ENCODE measurements around the gene RPS6KA2. TPM values are rescaled to one million over a fixed set of nuclear protein-coding genes. Genes with fewer than 3 reads are reported as not detected.

Gene RPS6KA2
- total RNA-seq, 1 experiment from 2014 or later: 18.5 TPM

- no peak overlapping the region for H3K4me2 ChIP-seq
- H3K4me3 ChIP-seq: no peak overlapping the region
- POLR2A ChIA-PET (ENCODE audit: unreplicated experiment): no interaction called here
- CTCF ChIA-PET: interaction anchor here (0.7 kb wide), 1 partner anchor 28 kb away, joined by 5 read pairs; no protein-coding TSS in a partner anchor
- no peaks in the 10 kb centered on the region for H3K9me2 ChIP-seq (ENCODE audit: insufficient read depth)
- H3K4me1 ChIP-seq (replicated peaks; ENCODE audit: insufficient read depth): no peaks in the 10 kb centered on the region
- DNase-seq: no peak
- no peaks in the 10 kb centered on the region for H3K9me3 ChIP-seq (ENCODE audit: insufficient read depth, low read depth)
- intact Hi-C loops (cut with micrococcal nuclease; ENCODE audit: unreplicated experiment): no loop called here
- BruUV-seq (replicated peaks): no TSS peak
- no peaks in the 10 kb centered on the region for H3K36me3 ChIP-seq (ENCODE audit: low read depth)
- peaks cover 5% of the 10 kb centered on the region; the same call in 1 of the 2 replicates for H4K20me1 ChIP-seq (ENCODE audit: insufficient read depth)
- no peaks in the 10 kb centered on the region for H3F3A ChIP-seq (ENCODE audit: insufficient read depth, low read depth)
- no peak overlapping the region for H3K27ac ChIP-seq
- TF ChIP-seq EZH2 (IDR thresholded peaks at IDR 0.05; ENCODE audit: low read depth) (no peak), CTCF (conservative IDR thresholded peaks at IDR 0.05) (no peak)
- H3K79me2 ChIP-seq (ENCODE audit: low read depth): no peaks in the 10 kb centered on the region
- no peak overlapping the region for H2AFZ ChIP-seq
- H3K27me3 ChIP-seq (ENCODE audit: insufficient read depth, low read depth): no peaks in the 10 kb centered on the region
Observed at GRCh38 chr6:166584853-166585429, 42.1 kb downstream of the RPS6KA2 start.

GRCh38 chr6:166584155-166584554, 42.9 kb downstream of the RPS6KA2 start:
- POLR2A ChIA-PET (ENCODE audit: unreplicated experiment): no interaction called here
- TF ChIP-seq CTCF (conservative IDR thresholded peaks at IDR 0.05) (no peak), EZH2 (IDR thresholded peaks at IDR 0.05; ENCODE audit: low read depth) (no peak)
- Histone ChIP-seq H3K4me1 (replicated peaks; ENCODE audit: insufficient read depth) (no peaks in the 10 kb centered on the region), H3K27me3 (ENCODE audit: insufficient read depth, low read depth) (no peaks in the 10 kb centered on the region), H3K9me2 (ENCODE audit: insufficient read depth) (no peaks in the 10 kb centered on the region), H2AFZ (no peak overlapping the region), H4K20me1 (ENCODE audit: insufficient read depth) (no peaks in the 10 kb centered on the region), H3K4me2 (no peak overlapping the region), H3K27ac (no peak overlapping the region), H3K9me3 (ENCODE audit: insufficient read depth, low read depth) (no peaks in the 10 kb centered on the region), H3K79me2 (ENCODE audit: low read depth) (no peaks in the 10 kb centered on the region), H3K36me3 (ENCODE audit: low read depth) (no peaks in the 10 kb centered on the region), H3K4me3 (no peak overlapping the region), H3F3A (ENCODE audit: insufficient read depth, low read depth) (no peaks in the 10 kb centered on the region)
- no peak for DNase-seq
- BruUV-seq (replicated peaks): no TSS peak
- intact Hi-C loops (cut with micrococcal nuclease; ENCODE audit: unreplicated experiment): no loop called here
- CTCF ChIA-PET: no interaction called here

- H3K4me3 ChIP-seq: no peak overlapping the region
- no peak overlapping the region for H2AFZ ChIP-seq
- H3K9me2 ChIP-seq (ENCODE audit: insufficient read depth): no peaks in the 10 kb centered on the region
- intact Hi-C loops (cut with micrococcal nuclease; ENCODE audit: unreplicated experiment): no loop called here
- ChIA-PET CTCF (no interaction called here), POLR2A (ENCODE audit: unreplicated experiment) (no interaction called here)
- H3K4me2 ChIP-seq: no peak overlapping the region
- H3K79me2 ChIP-seq (ENCODE audit: low read depth): no peaks in the 10 kb centered on the region
- H3F3A ChIP-seq (ENCODE audit: insufficient read depth, low read depth): no peaks in the 10 kb centered on the region
- no peaks in the 10 kb centered on the region for H3K9me3 ChIP-seq (ENCODE audit: insufficient read depth, low read depth)
- no peaks in the 10 kb centered on the region for H4K20me1 ChIP-seq (ENCODE audit: insufficient read depth)
- TF ChIP-seq CTCF (conservative IDR thresholded peaks at IDR 0.05) (no peak), EZH2 (IDR thresholded peaks at IDR 0.05; ENCODE audit: low read depth) (no peak)
- no peaks in the 10 kb centered on the region for H3K4me1 ChIP-seq (replicated peaks; ENCODE audit: insufficient read depth)
- DNase-seq: no peak
- BruUV-seq (replicated peaks): no TSS peak
- no peaks in the 10 kb centered on the region for H3K36me3 ChIP-seq (ENCODE audit: low read depth)
- H3K27me3 ChIP-seq (ENCODE audit: insufficient read depth, low read depth): no peaks in the 10 kb centered on the region
- no peak overlapping the region for H3K27ac ChIP-seq
Observed at GRCh38 chr6:166583230-166583965, 43.7 kb downstream of the RPS6KA2 start.
